HL-60/S4 (cell line): ENCODE data around the gene GPSM1.

Experiments
- in situ Hi-C: fragments of 300-500 bp; cut with MboI; formaldehyde crosslinking; loops from 2 replicates; pipeline ENCODE4 v1.14.3; 2022; ENCODE audit warnings: low sequenced_read_pairs

GPSM1 gene

DNA sequence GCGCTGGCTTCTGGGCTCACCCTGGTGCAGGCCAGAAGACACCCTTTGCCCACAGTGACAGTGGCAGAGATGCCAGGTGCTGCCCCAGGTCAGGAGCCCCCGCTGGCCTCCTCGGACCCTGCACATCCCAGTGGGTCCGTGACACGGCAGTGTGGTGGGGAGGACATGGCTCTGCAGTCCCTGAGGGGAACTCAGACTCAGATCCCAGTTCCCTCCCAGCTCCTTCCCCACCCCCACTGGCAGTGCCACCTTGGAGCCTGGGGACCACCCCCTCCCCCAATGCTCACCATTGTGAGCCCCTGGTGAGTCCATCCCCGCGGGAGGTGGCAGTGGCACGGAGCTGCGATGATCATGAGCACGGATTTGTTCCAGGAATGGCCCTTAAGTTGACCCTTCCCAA is 22.9 kb upstream of the GPSM1 start:
- in situ Hi-C loops, result no loop called here

DNA sequence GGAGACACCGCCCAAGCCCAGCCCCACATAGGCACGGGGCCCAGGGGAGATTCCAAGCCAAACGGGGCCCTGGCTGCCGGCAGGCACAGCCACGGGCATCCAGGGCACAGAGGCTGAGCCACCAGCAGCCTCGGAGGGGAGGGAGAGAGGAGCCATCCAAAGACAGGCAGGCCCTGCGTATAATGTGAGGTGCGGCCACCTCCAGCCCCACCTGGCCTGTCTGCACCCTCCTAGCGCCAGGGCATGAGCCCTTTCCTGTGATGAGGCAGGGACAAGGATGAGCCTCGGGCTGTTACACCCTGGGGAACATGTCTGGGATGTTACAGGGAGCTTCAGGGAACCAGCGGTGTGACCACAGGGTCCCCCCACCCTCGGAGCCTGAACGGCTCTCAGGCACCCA is 22.4 kb upstream of the GPSM1 start:
- in situ Hi-C loops, result no loop called here

DNA sequence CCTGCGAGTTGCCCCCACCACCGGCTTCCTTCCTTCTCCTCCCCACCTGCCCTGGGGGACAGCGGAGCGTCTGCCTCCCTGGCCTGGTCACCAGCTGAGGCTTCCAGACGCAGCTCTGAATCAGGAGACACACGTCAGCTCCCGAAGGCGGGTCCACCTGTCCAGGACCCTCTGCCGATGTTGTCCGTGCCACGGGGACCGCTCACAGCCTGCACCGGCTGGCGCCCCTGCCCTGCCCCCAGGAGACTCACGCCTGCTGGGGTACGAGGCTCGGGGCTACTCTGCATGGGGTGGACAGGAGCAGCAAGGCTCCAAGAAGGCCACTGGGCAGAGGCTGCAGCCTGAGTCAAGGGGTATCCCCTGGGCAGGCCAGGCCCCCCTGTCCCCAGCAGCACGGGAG is 21.5 kb upstream of the GPSM1 start:
- in situ Hi-C loops, result no loop called here

DNA sequence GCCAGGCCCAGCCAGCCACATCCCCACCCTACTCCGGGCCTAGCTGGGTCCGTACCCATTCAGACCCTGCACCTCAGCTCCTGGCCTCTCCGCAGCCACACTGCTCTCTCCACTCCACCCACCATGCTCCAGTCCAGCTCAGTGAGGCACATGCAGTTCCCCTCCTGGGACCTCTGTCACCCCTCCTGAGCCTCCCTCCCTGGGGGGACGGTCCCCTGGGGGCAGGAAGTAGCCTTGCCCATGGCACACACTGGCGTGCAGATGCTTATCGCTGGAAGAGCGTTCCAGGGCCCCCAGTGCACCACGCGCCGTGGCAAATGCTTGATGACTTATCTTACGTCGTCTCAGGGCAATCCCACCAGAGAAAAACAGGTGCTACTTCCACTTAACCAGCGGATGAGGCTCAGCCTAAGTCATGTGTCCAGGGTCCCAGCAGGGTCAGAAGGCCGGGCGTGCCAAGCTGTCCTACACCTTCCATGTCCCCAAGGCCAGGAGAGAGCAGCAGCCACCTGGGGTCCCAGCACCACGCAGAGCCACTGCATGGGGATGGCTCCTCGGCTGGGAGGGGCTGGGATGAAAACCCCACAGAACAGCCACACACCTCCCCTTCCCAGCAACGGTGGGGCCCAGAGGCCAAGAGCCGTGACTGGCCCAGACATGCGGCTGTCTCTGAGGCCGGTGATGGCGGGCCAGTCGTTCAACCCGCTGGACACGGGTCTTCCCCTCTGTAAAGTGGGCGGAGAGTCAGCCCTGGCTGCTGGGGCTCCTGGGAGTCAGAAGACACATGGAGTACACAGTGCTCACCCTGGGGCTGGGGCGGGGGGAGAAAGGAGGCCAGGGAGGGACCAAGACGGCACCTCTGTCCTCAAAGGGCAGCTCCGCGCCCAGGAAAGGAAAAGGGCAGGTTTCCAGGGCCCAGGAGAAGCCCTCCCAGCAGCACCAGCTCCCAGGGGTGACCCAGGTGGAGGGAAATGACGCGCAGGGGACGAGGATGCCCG is 20.8 kb upstream of the GPSM1 start:
- in situ Hi-C loops, result no loop called here

DNA sequence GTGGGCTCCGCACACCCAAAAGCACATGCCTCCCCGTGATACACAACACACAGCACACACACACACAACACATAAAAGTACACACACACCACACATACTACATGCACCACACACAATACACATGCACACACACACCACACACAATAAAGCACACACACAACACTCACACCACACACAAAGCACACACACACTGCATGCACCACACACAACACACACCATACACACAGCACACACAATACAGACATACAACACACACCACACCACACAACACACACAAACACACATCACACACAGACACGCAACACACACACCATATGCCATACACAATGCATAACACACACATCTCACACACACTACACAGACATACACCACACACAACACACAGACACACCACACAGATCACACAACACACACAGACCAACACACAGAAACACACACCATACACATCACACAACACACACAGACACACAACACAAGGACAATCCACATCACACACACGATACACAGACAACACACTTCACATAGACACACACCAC is 20.1 kb upstream of the GPSM1 start:
- in situ Hi-C loops, result no loop called here

DNA sequence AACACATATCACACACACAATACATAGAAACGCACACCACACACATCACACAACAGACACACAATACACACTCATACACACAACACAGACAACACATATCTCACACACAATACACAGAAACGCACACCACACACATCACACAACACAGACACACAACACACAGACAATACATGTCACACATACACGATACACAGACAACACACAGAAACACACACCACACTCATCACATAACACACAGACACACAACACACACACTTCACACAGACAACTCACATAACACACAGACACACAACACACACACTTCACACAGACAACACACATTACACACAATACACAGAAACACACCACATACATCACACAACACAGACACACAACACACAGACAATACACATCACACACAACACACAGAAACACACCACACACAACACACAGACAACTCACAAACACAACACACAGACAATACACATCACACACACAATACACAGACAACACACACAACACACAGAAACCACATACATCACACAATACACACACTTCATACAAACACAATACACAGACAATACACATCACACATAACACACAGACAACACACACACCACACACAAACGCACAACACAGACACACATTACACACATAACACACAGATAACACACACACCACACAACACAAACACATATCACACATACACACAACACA is 19.2 kb upstream of the GPSM1 start:
- in situ Hi-C loops, result no loop called here

DNA sequence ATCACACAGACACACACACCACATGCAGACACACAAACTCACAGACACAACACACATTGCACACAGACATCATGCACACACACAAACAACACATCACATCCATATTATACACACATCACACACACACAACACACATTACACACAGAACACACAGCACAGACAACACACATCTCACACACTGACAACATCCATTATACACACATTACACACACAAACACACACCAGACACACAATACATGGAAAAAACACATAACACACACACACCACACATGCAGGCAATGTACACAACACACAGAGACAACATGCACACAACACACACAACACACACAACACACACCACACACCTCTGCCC is 18.7 kb upstream of the GPSM1 start:
- in situ Hi-C loops, result no loop called here

DNA sequence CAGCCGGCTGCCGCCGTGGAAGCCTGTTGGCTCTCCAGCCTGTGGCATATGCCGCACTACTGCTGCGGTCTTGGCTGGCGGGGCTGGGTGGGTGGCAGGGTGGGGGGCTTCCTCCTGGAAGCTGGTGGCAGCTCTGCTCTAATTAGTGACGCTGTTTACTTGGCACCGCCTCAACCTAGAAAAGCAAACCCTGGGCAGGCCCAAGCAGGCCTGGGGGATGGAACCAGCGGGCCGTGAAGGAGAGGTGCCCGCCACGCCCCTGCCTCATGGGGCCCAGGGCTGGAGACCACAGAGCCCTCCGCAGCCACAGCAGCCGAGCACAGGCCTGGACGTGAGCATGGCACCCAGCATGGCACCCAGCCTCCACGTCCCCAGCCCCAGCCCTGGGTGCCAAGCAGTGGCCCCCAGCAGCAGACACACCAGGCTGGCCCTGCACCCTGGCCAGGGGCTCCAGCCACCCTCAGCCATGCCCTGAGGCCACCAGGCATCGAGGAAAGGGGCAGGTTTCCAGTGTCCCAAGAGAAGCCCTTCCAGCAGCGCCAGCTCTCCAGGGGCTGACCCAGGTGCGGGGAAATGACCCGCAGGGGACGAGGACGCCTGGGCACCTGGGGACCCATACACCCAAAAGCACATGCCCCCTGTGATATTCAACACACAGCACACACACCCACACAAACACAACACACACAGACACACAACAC is 18.1 kb upstream of the GPSM1 start:
- in situ Hi-C loops, result no loop called here

DNA sequence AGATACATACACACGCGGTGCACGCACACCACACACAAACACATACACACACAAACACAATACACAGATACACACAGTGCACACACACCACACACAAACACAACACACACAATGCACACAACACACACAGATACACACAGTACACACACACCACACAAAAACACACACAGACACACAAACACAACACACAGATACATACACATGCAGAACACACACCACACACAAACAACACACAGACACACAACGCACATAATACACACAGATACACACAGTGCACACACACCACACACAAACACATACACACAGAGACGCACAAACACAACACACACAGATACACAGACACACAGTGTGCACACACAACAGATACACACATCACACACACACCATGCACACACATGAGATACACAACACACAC is 17.5 kb upstream of the GPSM1 start:
- in situ Hi-C loops, result no loop called here

DNA sequence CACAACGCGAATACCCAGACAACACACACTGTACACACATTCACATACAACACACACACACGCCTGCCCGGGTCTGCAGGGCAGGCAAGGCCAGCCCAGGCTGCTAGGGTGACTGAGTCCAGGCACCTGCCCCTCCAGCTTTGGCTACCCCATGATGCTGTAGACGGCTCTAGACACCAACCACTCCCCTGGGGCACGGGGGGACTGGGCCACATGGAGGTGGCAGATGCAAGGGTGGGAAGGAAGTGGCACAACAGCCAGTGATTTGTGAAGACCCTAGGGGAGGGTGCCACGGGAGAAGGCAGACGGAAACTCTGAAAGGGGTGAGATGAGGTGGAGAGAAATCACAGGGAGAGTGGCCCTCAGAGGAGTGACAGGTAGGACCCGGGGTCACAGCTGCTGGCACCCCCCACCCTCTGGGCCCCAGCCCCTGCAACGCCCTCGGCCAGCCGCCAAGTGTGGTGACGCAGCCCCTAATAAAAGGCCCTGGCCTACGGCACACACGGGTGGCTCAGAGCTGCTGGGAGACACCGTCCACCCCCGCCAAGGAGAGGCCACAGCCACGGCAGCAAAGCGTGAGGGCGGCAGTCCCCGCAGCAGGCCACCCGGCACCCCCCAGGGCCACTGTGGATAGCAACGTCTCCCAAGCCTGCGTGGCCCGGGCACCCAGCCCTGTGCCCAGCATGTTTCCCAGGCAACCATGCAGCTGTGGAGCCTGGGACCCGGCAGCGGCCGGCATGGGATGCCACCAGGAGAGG is 16.9 kb upstream of the GPSM1 start:
- in situ Hi-C loops, result no loop called here

DNA sequence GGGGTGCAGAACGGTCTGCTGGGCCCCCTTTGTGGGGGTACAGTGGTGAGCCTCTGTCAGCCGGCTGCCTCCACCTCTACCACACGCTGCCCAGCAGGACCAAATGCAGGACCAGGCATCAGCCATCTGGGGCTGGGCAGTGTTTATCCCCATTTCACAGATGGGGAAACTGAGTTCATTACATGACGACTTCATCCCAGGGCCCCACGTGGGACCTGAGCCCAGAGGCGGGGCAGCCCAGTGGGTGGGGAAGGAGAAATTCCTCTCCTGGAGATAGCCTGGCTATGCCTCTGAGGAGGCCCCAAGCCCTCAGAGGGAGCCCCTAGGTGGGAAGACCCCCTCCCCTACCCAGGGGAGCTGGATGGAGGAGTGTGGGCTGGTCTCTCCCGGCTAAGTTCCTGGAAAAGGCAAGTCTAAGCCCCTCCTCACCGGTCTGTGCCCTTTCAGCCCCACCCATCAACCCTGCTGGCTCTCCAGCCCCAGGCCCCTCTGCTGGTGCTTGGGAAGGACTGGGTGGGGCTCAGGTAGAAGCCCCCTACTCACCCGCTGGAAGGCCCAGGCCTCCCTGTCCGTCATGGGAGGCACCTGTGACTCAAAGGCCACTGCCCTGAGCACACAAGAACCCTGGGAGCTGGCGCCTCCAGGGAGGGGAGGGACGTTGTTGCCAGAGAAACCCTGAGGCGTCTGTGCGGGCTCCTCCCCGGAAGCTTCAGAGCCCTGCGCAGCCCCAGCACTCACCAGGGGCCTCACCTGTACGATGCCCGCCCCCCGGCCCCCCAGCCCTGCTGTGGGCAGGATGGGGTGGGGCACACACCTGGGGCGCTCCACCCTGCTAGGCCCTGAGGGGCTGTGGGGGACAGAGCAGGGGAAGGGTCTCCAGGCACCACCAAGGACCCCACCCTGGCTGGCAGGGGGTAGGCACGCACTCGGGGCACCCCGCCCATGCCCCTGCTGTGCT is 16.0 kb upstream of the GPSM1 start:
- in situ Hi-C loops, result no loop called here

DNA sequence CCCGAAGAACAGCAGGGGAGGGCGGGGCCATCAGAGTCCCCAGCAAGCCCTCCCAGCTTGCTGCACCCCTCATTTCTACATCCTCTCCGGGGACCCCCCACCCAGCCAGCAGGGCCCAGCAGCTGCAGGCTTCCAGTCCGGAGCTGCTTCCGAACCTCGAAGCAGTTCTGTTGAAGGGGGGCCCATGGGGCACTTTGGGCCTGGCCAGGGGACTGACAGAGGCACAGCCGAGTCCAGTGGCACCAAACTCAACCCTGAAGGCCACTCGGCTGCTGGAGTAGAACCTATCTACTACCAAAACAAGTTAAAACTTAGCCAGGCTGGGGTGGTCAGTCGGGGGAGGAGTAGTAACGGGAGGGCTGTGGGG is 15.3 kb upstream of the GPSM1 start:
- in situ Hi-C loops, result no loop called here

DNA sequence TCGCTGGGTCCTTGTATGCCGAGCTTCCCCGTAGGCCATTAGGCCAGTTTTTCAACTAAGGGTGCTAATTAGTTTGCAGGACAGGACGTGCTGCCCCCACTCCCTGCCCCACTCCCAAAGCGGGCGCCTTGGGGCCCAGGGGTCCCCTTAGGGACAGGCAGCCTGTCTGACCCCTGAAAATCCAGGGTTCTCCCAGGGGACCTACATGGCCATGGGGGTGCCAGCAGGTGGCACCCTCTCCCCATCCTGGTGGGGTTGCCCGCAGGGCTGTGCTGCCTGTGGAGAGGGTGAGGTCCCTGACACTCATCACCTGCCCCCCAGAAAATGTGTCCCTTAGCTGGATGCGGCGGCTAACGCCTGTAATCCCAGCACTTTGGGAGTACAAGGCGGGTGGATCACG is 14.9 kb upstream of the GPSM1 start:
- in situ Hi-C loops, result no loop called here

DNA sequence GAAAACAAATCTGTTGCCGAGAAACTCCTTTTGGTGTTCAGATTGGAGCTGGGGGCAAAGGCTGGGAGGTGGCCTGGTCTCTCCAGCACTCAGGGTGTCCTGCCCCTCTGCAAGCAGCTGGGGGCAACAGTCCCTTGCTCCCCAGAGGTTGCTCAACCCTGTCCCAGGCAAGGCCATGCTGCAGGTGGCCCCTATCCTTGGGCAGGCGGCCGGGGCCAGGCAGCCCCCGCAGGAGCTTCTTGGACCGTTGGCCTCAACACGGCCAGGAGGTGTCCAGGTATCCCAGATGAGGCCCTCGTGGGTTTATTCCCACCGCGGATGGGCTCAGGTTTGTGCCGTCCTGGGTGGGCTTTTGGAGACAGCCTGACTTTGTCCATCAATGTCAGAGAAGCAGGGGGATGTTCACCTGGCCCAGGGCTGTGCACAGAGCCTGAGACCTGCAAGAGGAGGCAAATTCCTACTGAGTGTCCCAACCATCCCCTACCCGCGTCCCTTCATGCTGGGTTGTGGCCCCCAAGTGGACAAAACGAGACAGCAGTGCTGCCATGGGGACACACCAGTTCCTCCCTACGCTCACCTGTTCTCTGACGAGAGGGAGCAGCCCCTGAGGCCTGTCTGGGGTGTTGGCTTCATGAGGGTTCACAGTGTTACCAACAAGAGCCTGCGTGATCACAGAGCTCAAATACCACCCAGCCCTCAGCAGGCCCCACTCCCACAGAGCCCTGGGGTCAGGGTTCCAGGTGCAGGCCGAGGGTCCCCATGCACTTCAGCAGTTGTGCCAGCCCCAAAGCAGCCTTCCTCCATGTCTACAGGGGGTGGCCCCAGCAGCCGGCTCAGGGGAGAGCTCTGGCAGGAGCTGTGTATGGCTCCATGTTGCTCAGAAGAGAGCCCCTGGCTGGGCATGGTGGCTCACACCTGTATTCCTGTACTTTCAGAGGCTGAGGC is 14.0 kb upstream of the GPSM1 start:
- in situ Hi-C loops, result no loop called here

DNA sequence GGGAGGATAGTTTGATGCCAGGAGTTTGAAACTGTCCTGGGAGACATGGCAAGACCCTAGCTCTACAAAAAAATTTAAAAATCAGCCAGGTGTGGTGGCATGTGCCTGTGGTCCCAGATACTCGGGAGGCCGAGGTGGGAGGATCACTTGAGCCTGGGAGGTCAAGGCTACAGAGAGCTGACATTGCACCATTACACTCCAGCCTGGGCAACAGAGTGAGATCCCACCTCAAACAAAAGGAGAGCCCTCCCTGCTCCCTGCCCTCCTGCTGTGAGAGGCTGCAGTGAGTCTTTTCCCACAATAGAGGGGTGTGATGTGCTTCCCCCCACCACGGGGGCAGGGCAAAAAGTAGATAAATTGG is 13.3 kb upstream of the GPSM1 start:
- in situ Hi-C loops, result no loop called here

DNA sequence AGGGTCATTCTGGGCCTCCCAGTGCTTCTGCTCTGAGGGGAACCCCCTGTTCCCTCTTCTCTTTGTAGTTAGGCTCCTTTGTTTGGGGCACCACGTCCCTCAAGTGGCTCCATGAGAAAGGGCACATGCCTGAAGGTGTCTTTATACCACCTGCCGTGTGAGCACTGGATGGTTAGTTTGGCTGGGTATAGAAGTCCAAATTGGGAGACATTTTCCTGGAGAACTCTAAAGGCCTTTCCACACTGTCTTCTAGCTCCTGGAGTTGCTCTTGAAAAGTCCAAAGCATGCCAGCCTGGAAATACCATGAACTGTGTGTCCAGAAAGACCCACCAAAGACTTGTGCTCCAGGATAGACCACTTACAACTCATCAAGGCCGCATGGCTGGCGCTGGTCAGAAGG is 12.4 kb upstream of the GPSM1 start:
- in situ Hi-C loops, result no loop called here

DNA sequence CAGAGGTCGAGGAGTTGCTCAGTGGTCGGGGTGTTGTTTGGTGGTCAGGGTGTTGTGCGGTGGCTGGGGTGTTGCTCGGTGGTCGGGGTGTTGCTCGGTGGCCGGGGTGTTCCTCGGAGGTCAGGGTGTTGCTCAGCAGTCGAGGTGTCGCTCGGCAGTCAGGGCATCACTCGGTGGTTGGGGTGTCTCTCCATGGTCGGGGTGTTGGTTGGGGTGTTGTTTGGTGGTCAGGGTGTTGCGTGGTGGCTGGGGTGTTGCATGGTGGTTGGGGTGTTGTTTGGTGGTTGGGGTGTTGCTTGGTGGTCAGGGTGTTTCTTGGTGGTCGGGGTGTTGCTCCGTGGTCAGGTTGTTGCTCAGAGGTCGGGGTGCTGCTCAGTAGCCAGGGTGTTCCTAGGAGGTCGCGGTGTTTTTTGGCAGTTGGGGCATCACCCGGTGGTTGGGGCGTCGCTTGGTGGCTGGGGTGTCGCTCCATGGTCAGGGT is 11.0 kb upstream of the GPSM1 start:
- in situ Hi-C loops, result no loop called here

DNA sequence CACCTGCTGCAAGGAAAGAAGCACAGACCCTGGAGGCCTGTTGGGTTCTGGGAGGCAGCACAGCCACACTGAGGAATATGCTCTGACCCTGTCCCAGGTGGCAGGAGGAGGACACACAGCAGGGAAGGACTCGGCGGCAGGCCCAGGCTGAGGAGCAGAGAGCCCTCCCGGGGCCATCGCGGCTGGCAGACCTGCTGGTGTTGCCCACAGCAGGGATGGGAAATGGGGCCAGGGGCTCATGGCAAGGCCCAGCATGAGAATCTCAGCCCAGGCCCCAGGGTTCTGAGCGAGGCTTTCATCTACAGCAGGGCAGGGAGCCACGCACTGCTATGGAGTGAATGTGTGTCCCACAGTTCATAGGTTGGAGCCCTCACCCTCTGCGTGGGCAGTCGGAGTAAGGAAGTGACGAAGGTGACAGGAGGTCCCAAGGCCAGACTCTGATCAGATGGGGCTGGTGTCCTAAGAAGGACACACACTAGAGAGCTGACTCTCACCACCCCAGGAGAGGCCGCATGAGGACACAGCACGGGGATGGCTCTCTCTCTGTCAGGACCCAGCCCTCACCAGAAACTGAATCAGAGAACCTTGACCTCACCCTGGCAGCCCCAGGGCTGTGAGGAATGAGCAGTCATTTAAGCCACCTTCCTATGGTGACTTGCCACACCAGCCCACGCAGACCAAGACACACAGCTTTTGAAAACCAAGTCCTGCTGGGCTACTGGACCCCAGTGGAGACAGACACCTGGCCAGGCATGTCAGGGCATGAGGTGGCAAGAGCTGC is 10.3 kb upstream of the GPSM1 start:
- in situ Hi-C loops, result no loop called here
